HG03135 (cell line): ENCODE measurements around the gene UPK3A.
"Not testable (repeated sequence)": the region's sequence is repeated elsewhere in the genome, so short reads cannot be mapped to it uniquely, and the experiment has no call there.

Experiments
- ATAC-seq: cut with Tn5 transposase; IDR thresholded peaks from one replicate; pipeline ENCODE4 v1.9.1; 2021; ENCODE audit warnings: mild to moderate bottlenecking, moderate library complexity; ENCODE audit not compliant: unreplicated experiment

The UPK3A gene

GRCh38 chr22:45324311-45324711 lies 39.6 kb downstream of the UPK3A start:
- ATAC-seq = no peak

- ATAC-seq = not testable (repeated sequence)
Observed at GRCh38 chr22:45328261-45328660, 43.5 kb downstream of the UPK3A start.

- no peak for ATAC-seq
Observed at GRCh38 chr22:45328822-45329529, 44.2 kb downstream of the UPK3A start.

GRCh38 chr22:45329530-45329936 lies 44.8 kb downstream of the UPK3A start:
- ATAC-seq = no peak

DNA sequence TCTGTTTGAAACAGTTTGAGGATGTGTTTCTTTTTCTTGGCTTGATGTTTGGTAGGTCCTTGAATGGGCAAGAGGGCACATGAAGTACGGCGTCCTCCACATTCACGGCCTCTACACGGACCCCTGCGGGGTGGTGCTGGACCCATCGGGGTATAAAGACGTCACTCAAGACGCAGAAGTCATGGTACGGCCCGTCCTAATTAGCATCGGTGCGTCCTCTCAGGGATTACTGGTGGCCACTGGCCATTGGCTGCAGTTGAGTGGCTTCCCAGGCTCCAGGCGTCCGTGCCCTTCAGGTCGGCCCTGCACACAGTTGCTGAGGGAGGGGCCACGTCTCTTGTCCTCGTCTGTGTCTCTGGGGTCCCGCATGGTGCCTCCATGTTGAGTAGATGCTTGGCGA lies 45.8 kb downstream of the UPK3A start:
- ATAC-seq = no peak

GRCh38 chr22:45331486-45331885 lies 46.7 kb downstream of the UPK3A start:
- ATAC-seq = no peak

- no peak for ATAC-seq
Observed at GRCh38 chr22:45332001-45332400, 47.3 kb downstream of the UPK3A start.

- no peak for ATAC-seq
Observed at GRCh38 chr22:45334068-45334467, 49.3 kb downstream of the UPK3A start.

GRCh38 chr22:45334528-45334927 lies 49.8 kb downstream of the UPK3A start:
- ATAC-seq = no peak

DNA sequence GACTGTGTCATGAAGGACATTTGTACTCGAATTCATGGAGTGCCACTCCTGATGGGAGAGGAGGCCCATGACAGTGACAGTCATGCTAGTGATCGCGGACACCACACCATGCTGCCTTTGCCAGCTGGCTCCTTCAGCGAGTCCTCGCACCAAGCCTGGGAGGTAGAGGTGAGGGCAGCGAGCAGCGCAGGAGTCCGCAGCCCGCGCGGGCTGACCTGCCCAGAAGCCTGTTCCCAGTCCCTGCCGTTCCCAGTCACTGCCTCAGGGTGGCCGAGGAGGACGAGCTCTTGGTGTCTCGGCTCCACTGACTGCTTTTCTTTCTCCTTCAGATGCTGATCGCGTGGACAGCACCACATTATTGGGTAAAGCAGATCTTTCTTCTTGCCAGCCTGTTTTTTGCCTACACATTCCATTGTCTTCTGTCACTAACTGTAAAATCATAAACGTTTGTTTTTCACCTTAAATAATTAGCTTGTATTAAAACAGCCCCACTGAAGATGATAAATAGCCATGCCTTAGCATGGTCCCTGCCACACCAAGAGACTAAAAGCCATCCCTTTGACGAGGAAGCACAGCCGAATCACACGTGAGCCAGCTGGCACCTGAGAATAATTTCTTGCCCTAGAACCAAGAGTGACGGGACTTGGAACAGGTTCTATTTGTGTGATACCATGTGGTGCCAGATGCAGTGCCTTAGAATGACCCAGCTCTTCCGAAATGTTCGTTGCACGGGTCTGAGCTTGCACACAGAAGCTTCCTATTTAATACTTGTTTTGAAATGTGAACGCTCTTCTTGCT lies 50.5 kb downstream of the UPK3A start:
- ATAC-seq = no peak

- no peak for ATAC-seq
Observed at GRCh38 chr22:45335854-45336522, 51.2 kb downstream of the UPK3A start.

GRCh38 chr22:45336971-45337431 lies 52.3 kb downstream of the UPK3A start:
- ATAC-seq = no peak

DNA sequence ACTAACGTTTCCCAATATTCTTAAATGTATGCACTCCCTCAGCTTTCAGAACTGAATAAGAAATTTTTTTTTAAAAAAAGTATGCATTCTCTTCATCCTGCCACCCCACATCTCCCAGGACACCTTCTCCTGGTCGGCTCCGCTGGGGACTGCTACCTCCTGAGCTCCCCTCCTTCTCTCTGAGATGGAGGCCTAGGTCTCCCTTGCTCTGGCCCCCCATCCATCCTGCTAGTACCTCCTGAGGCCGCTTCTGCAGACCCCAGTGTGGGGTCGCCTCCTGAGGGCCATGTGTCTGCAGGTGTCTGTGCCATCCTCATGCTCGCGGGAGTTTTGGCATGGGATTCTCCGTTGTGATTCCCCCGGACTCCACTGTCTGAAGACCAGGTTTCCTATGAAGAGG lies 52.8 kb downstream of the UPK3A start:
- ATAC-seq = no peak

GRCh38 chr22:45338795-45339194 lies 54.0 kb downstream of the UPK3A start:
- no peak for ATAC-seq

DNA sequence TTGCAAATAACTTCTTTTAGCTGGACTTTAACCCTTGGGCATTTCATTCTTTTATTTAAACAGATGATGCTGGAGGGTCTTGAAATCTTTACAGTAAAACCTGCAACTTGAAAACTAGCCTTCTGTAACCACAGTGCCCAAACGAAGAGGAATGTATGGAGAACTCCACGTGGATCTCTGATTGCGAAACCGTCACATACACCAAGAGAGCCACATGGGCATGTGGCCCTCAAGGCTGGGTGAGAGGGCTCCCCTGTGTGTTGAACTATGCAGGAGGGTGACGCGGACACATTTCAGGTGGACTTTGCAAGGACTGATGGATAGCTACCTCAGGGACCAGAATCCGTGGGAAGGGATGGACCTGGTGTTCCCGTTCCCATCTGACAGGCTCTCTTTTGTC lies 55.6 kb downstream of the UPK3A start:
- ATAC-seq = no peak

DNA sequence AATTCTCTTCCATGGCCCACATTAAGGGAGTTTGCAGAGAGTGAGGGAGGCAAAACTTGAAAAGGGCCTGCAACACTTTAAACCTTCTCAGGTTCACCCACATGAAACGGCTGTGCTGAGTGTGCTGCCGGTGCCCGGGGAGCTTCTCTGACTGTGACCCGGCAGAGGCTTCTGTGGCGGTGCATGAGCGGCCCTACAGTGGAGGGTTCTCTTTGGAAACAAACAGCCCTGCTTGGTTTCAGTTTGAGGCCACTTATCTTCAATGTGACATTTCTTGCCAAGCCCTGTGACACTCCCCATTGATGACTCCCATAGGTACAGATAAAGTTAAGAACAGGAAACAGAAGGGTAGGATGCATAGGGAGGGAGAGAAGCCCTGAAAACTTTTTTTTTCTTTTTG lies 56.7 kb downstream of the UPK3A start:
- ATAC-seq = no peak

DNA sequence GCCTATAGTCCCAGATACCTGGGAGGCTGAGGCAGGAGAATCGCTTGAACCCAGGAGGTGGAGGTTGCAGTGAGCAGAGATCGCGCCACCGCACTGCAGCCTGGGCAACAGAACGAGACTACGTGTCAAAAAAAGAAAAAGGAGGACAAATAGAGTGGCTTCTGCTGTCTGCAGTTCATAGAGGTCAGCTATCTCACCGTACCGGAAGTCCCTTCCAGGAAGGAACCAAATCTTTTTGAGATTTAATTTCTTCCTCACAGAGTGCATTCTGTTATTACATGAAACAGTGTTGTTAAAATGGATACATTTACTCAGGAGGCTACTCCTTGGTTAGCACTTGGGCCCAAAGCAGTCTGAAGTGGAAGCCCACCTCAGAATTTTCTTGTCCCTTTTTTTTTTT lies 58.4 kb downstream of the UPK3A start:
- no peak for ATAC-seq

DNA sequence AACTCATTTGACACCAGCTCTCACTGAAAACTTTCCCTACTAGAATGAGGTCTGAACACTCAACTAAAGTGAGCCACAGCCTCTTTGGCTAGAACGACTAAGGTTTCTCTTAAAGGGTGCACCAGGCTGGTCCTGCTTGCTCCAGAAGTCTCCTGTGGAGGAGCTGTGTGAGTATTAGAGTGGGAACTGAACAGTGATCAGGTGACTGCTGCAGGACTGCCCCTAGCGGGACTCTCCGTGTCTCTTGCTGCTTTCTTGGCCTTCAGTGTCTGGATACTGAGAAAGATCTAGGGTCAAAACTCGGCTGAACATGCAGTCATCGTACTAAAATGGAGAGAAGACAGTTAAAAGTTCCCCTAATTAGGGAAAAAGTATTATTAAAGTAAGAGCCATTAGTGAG lies 59.6 kb downstream of the UPK3A start:
- no peak for ATAC-seq
